Tibial artery (tissue), 4 donors: Measurements from ENCODE around the gene PCDH15.

Experiments
- DNase-seq, 2 donors: peaks; one replicate each; pipeline ENCODE4 v3.0.0-alpha.2; 2019
- H3K27ac ChIP-seq, 2 donors: fragments of 200-600 bp; sonication (generic) in 1 of 2; 1 replicate in 1 of 2; 2 replicates in 1 of 2; pipeline ENCODE4 v1.5.1; 2018 to 2019; ENCODE audit warnings: mild to moderate bottlenecking in 1 of 2
- H3K27me3 ChIP-seq, 2 donors: fragments of 200-600 bp; sonication (generic) in 1 of 2; one replicate each; pipeline versions ENCODE4 v1.5.1 to v1.6.0; 2016 to 2019
- H3K36me3 ChIP-seq, 3 donors: fragments of 200-600 bp; sonication (generic) in 2 of 3; one replicate each; pipeline ENCODE4 v1.5.1; 2016 to 2019; ENCODE audit warnings: mild to moderate bottlenecking in 2 of 3
- H3K4me1 ChIP-seq, 4 donors: fragments of 200-600 bp; sonication (generic) in 2 of 4; 1 replicate in 3 of 4; 2 replicates in 1 of 4; pipeline ENCODE4 v1.5.1; 2016 to 2019
- H3K4me3 ChIP-seq, 2 donors: fragments of 200-600 bp; sonication (generic) in 1 of 2; 1 replicate in 1 of 2; 2 replicates in 1 of 2; pipeline ENCODE4 v1.5.1; 2018 to 2019; ENCODE audit warnings: mild to moderate bottlenecking in 2 of 2
- H3K9me3 ChIP-seq, 3 donors: fragments of 200-600 bp; sonication (generic) in 1 of 3; one replicate each; pipeline ENCODE4 v1.5.1; 2016 to 2019
- intact Hi-C: fragments of 100-400 bp; cut with DNase I; formaldehyde crosslinking; loops from one replicate; pipeline ENCODE4 v1.15.0; 2023; ENCODE audit warnings: low total_unique reads
- TF ChIP-seq, protein P1 (sequence below), 2 experiments: fragments of 200-600 bp in 1 of 2; fragments of 450-650 bp in 1 of 2; IDR thresholded peaks; one replicate each; pipeline ENCODE4 v1.5.1; 2017 to 2019; ENCODE audit warnings: antibody characterized with exemption in 2 of 2, mild to moderate bottlenecking in 1 of 2, moderate library complexity in 1 of 2

Gene PCDH15

GRCh38 chr10:54449056-54449455 lies 352.0 kb downstream of the PCDH15 start:
- no peaks in the 10 kb centered on the region for H3K36me3 ChIP-seq
- no peak overlapping the region for H3K4me3 ChIP-seq
- TF ChIP-seq, protein P1, sequence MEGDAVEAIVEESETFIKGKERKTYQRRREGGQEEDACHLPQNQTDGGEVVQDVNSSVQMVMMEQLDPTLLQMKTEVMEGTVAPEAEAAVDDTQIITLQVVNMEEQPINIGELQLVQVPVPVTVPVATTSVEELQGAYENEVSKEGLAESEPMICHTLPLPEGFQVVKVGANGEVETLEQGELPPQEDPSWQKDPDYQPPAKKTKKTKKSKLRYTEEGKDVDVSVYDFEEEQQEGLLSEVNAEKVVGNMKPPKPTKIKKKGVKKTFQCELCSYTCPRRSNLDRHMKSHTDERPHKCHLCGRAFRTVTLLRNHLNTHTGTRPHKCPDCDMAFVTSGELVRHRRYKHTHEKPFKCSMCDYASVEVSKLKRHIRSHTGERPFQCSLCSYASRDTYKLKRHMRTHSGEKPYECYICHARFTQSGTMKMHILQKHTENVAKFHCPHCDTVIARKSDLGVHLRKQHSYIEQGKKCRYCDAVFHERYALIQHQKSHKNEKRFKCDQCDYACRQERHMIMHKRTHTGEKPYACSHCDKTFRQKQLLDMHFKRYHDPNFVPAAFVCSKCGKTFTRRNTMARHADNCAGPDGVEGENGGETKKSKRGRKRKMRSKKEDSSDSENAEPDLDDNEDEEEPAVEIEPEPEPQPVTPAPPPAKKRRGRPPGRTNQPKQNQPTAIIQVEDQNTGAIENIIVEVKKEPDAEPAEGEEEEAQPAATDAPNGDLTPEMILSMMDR (IDR thresholded peaks at IDR 0.05), result no peak
- H3K4me1 ChIP-seq, result no peaks in the 10 kb centered on the region
- DNase-seq, result no peak
- intact Hi-C loops, result no loop called here
- H3K9me3 ChIP-seq, result no peaks in the 10 kb centered on the region
- no peak overlapping the region for H3K27ac ChIP-seq
- no peaks in the 10 kb centered on the region for H3K27me3 ChIP-seq

DNA sequence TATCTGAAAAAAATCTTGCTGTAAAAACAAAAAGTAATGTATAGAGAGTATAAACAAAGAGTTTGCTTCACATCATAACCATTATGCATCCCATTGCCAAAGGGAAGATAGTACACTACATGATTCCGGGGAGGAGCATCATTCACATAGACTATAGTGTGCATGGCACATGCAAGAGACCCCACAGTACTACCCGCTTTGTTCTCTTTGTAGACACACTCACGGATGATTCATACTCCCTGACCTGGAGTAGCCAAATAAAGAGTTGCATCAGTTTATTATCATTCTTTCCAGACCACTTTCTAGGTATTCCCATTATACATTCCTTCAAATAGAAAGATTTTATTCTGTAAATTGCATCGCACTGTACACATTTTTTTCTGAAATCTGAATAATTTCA lies 356.9 kb downstream of the PCDH15 start:
- H3K4me3 ChIP-seq, result no peak overlapping the region
- no peaks in the 10 kb centered on the region for H3K4me1 ChIP-seq
- H3K9me3 ChIP-seq, result no peaks in the 10 kb centered on the region
- no peak overlapping the region for H3K27ac ChIP-seq
- H3K27me3 ChIP-seq, result no peaks in the 10 kb centered on the region
- DNase-seq, result no peak
- TF ChIP-seq, protein P1 (IDR thresholded peaks at IDR 0.05), result no peak
- intact Hi-C loops, result loop anchor here (2.0 kb wide), 1 partner anchor 25 kb away; no protein-coding TSS in a partner anchor
- no peaks in the 10 kb centered on the region for H3K36me3 ChIP-seq

- Histone ChIP-seq H3K36me3 (no peaks in the 10 kb centered on the region), H3K27ac (no peak overlapping the region), H3K27me3 (no peaks in the 10 kb centered on the region), H3K9me3 (no peaks in the 10 kb centered on the region), H3K4me3 (no peak overlapping the region), H3K4me1 (no peaks in the 10 kb centered on the region)
- no peak for DNase-seq
- intact Hi-C loops, result no loop called here
- TF ChIP-seq, protein P1 (IDR thresholded peaks at IDR 0.05), result no peak
Observed at GRCh38 chr10:54441275-54441674, 359.8 kb downstream of the PCDH15 start.

DNA sequence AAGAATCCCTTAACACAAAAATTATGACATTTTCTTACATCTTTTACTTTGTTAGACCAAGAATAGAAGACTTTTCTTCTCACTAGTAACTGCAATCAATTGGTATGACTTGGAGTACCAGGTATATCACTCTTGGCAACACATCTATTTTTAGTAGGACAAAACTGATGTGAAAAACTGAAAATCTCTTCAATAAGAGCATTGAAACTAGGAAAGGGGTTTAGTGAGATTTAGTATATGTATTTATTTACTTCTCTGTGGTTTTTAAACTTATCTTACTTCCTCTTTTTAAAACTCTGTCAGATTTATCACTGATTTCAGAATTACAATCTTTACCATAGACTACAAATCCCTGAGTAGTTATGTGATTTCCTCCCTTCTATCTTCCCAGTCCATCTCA lies 366.2 kb downstream of the PCDH15 start:
- peaks cover 0 to 3% (median 0%) of the 10 kb centered on the region in 3 donors for H3K9me3 ChIP-seq
- no peak for DNase-seq
- intact Hi-C loops, result no loop called here

DNA sequence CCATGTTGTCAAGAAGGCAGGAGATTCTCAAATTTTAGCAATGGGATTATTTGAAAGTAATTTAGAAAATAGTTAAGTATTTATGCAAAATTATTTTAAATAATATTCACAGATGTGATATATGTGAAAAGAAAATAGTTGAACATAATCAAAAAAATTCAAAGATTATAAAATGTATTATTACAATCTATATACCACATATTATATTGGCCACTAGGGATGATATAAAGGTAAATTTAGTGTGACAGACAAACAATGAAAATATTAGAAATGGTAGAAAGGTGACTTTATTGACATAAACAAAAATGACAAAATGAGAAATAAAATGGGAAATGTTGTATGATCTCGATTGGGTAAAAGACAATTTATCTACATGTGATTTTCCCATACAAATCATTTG lies 385.5 kb downstream of the PCDH15 start:
- no peak overlapping the region for H3K27ac ChIP-seq
- intact Hi-C loops, result no loop called here
- TF ChIP-seq, protein P1 (IDR thresholded peaks at IDR 0.05), result no peak
- H3K4me3 ChIP-seq, result no peak overlapping the region
- no peak for DNase-seq
- H3K27me3 ChIP-seq, result no peaks in the 10 kb centered on the region
- no peaks in the 10 kb centered on the region for H3K9me3 ChIP-seq
- no peaks in the 10 kb centered on the region for H3K4me1 ChIP-seq
- H3K36me3 ChIP-seq, result no peaks in the 10 kb centered on the region

More for the DNA sequence above, 366.2 kb downstream of the PCDH15 start:
- Histone ChIP-seq H3K27me3 (no peaks in the 10 kb centered on the region), H3K4me3 (no peak overlapping the region), H3K27ac (no peak overlapping the region), H3K36me3 (no peaks in the 10 kb centered on the region), H3K4me1 (no peaks in the 10 kb centered on the region)
- TF ChIP-seq, protein P1 (IDR thresholded peaks at IDR 0.05), result no peak

GRCh38 chr10:54402576-54402975 lies 398.5 kb downstream of the PCDH15 start:
- intact Hi-C loops, result no loop called here

More at GRCh38 chr10:54402576-54402975, 398.5 kb downstream of the PCDH15 start:
- no peaks in the 10 kb centered on the region for H3K36me3 ChIP-seq
- H3K27ac ChIP-seq, result no peak overlapping the region
- no peak for DNase-seq
- no peaks in the 10 kb centered on the region for H3K9me3 ChIP-seq
- TF ChIP-seq, protein P1 (IDR thresholded peaks at IDR 0.05), result no peak
- no peaks in the 10 kb centered on the region for H3K4me1 ChIP-seq
- no peak overlapping the region for H3K4me3 ChIP-seq
- H3K27me3 ChIP-seq, result no peaks in the 10 kb centered on the region
